CD14-positive monocyte (primary cell): ENCODE data around the gene BLOC1S3. TPM values are rescaled to one million over a fixed set of nuclear protein-coding genes. Genes with fewer than 3 reads are reported as not detected.

Source experiments
- DNase-seq, 3 donors: peaks; one replicate each; pipeline ENCODE4 v3.0.0-alpha.2; 2011 to 2022
- H2AFZ ChIP-seq: 2 replicates; pipeline ENCODE4 v1.6.0; 2012; ENCODE audit warnings: mild to moderate bottlenecking, low read depth, low read length, inconsistent platforms; ENCODE audit not compliant: insufficient read depth, poor library complexity, severe bottlenecking
- H3K27ac ChIP-seq, 2 donors: 1 replicate in 1 of 2; 2 replicates in 1 of 2; pipeline ENCODE4 v1.5.1; 2012 to 2013; ENCODE audit warnings: low read length in 2 of 2, control low read depth in 1 of 2, inconsistent platforms in 1 of 2, low read depth in 1 of 2, mild to moderate bottlenecking in 1 of 2
- H3K27me3 ChIP-seq, 2 donors: one replicate each; pipeline versions ENCODE4 v1.6.0 to v1.6.1; 2011 to 2013; ENCODE audit warnings: low read length in 2 of 2; ENCODE audit not compliant: control insufficient read depth in 2 of 2, insufficient read depth in 2 of 2
- H3K36me3 ChIP-seq, 2 donors: replicated peaks in 1 of 2; 1 replicate in 1 of 2; 2 replicates in 1 of 2; pipeline versions ENCODE4 v1.5.1 to v1.6.1; 2012 to 2013; ENCODE audit warnings: low read length in 2 of 2, control low read depth in 1 of 2, inconsistent platforms in 1 of 2, mild to moderate bottlenecking in 1 of 2; ENCODE audit not compliant: insufficient read depth in 2 of 2, control insufficient read depth in 1 of 2
- H3K4me1 ChIP-seq, 2 donors: 1 replicate in 1 of 2; 2 replicates in 1 of 2; pipeline versions ENCODE4 v1.5.1 to v1.6.1; 2012 to 2013; ENCODE audit warnings: low read length in 2 of 2, control low read depth in 1 of 2, inconsistent platforms in 1 of 2, mild to moderate bottlenecking in 1 of 2, moderate library complexity in 1 of 2; ENCODE audit not compliant: insufficient read depth in 2 of 2, control insufficient read depth in 1 of 2
- H3K4me2 ChIP-seq: replicated peaks from 2 replicates; pipeline ENCODE3; 2012; ENCODE audit warnings: low read length, moderate library complexity, mild to moderate bottlenecking; ENCODE audit not compliant: poor library complexity, severe bottlenecking; ENCODE audit errors: extremely low read depth
- H3K4me3 ChIP-seq, 3 experiments: fragments of 200-600 bp in 1 of 3; sonication (generic) in 1 of 3; replicated peaks in 1 of 3; 1 replicate in 2 of 3; 2 replicates in 1 of 3; pipeline ENCODE4 v1.5.1; 2011 to 2013; ENCODE audit warnings: low read length in 3 of 3, mild to moderate bottlenecking in 3 of 3, control low read depth in 2 of 3, low read depth in 2 of 3, inconsistent platforms in 1 of 3, moderate library complexity in 1 of 3
- H3K79me2 ChIP-seq: 2 replicates; pipeline ENCODE4 v1.6.0; 2012; ENCODE audit warnings: mild to moderate bottlenecking, control low read depth, inconsistent platforms, low read length, moderate library complexity; ENCODE audit not compliant: insufficient read depth
- H3K9ac ChIP-seq: 2 replicates; pipeline ENCODE4 v1.6.0; 2017; ENCODE audit warnings: low read length, mild to moderate bottlenecking; ENCODE audit not compliant: insufficient read depth, poor library complexity, severe bottlenecking
- H3K9me3 ChIP-seq, 2 donors: replicated peaks in 1 of 2; 1 replicate in 1 of 2; 2 replicates in 1 of 2; pipeline versions ENCODE4 v1.5.1 to v1.6.1; 2012 to 2013; ENCODE audit warnings: low read length in 2 of 2, control low read depth in 1 of 2; ENCODE audit not compliant: control insufficient read depth in 1 of 2, insufficient read depth in 1 of 2
- H4K20me1 ChIP-seq: 2 replicates; pipeline ENCODE4 v1.6.0; 2012; ENCODE audit warnings: mild to moderate bottlenecking, low read length, control low read depth, moderate library complexity; ENCODE audit not compliant: insufficient read depth
- H3K27ac Mint-ChIP-seq, 7 donors: one replicate each; pipeline ENCODE4 v1.8.0; 2020; ENCODE audit warnings: mild to moderate bottlenecking in 7 of 7, mixed read lengths in 7 of 7, moderate library complexity in 6 of 7, inconsistent platforms in 2 of 7
- H3K27me3 Mint-ChIP-seq, 3 donors: one replicate each; pipeline ENCODE4 v1.8.0; 2021 to 2022; ENCODE audit warnings: low read depth in 3 of 3, mild to moderate bottlenecking in 3 of 3, mixed read lengths in 3 of 3, moderate library complexity in 3 of 3, inconsistent platforms in 1 of 3
- H3K36me3 Mint-ChIP-seq, 2 donors: one replicate each; pipeline ENCODE4 v1.8.0; 2020; ENCODE audit warnings: mixed read lengths in 2 of 2, inconsistent platforms in 1 of 2, mild to moderate bottlenecking in 1 of 2
- H3K4me1 Mint-ChIP-seq: one replicate; pipeline ENCODE4 v1.8.0; 2020; ENCODE audit warnings: mild to moderate bottlenecking, mixed read lengths
- H3K4me3 Mint-ChIP-seq, 2 donors: one replicate each; pipeline ENCODE4 v1.8.0; 2020; ENCODE audit warnings: mild to moderate bottlenecking in 2 of 2, mixed read lengths in 2 of 2, moderate library complexity in 1 of 2
- H3K9me3 Mint-ChIP-seq, 7 donors: one replicate each; pipeline ENCODE4 v1.8.0; 2020 to 2022; ENCODE audit warnings: mixed read lengths in 7 of 7, mild to moderate bottlenecking in 6 of 7, moderate library complexity in 6 of 7, inconsistent platforms in 2 of 7
- WGBS: methylation state at CpG from one replicate; pipeline ENCODE4 v1.1.5; 2013; ENCODE audit warnings: missing lambda C conversion rate; ENCODE audit not compliant: insufficient coverage; 5-methylcytosine and 5-hydroxymethylcytosine counted together
- intact Hi-C, 2 donors: fragments of 100-400 bp; cut with micrococcal nuclease; formaldehyde crosslinking; loops; one replicate each; pipeline versions ENCODE4 v1.15.0 to v1.15.1; 2023
- polyA plus RNA-seq, 3 donors: library from polyadenylated mRNA; depleted of rRNA in 1 of 3; unstranded in 2 of 3; stranded (reverse) in 1 of 3; fragments of 300-500 nt in 2 of 3; fragments of >200 nt in 1 of 3; fragmentation: Illumina TruSeq in 2 of 3; gene quantifications; 1 replicate in 2 of 3; 2 replicates in 1 of 3; pipeline ENCODE4 v1.2.3, GENCODE V29; 2012 to 2021
- TF ChIP-seq, protein P1 (sequence below): fragments of 200-600 bp; IDR thresholded peaks from one replicate; pipeline ENCODE4 v1.8.0; 2022; ENCODE audit warnings: antibody characterized with exemption, mild to moderate bottlenecking

The BLOC1S3 gene
- polyA plus RNA-seq, 3 donors, result 2.9 to 6.7 (median 4.7) TPM

DNA sequence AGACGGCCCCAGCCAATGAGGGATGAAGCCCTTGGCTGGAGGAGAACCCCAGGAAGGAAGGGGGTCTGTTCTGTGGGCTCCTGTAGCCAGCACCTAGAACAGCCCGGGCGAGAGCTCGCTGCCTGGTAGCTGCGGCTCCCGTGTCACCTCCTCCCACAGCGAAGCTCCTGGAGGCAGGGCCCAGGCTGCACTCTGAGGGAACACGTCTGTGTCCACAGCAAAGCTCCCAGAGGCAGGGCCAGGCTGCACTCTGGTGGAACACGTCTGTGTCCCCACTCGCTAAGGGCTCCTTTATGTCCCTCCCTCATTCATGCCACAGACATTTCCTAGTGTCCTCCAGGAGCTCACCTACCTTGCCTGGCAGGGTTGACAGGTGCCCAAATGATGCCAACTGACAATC is 9.0 kb upstream of the BLOC1S3 start:
- Histone ChIP-seq H3K79me2 (no peaks in the 10 kb centered on the region), H3K4me3 (no peak overlapping the region), H3K27me3 (no peaks in the 10 kb centered on the region), H3K9ac (no peak overlapping the region), H3K4me1 (peaks cover 7% of the 10 kb centered on the region in 2 donors), H4K20me1 (no peaks in the 10 kb centered on the region), H2AFZ (no peak overlapping the region), H3K36me3 (no peaks in the 10 kb centered on the region), H3K4me2 (no peak overlapping the region), H3K9me3 (no peaks in the 10 kb centered on the region), H3K27ac (no peak overlapping the region)
- H3K9me3 Mint-ChIP-seq, result no peaks in the 10 kb centered on the region
- peaks cover 0 to 3% of the 10 kb centered on the region in 2 donors for H3K36me3 Mint-ChIP-seq
- peaks cover 28% of the 10 kb centered on the region for H3K4me1 Mint-ChIP-seq
- peaks cover 2 to 4% (median 3%) of the 10 kb centered on the region in 3 donors for H3K27me3 Mint-ChIP-seq
- 94% methylated on average over 9 of the region's 10 CpGs for WGBS
- intact Hi-C loops, result no loop called here
- TF ChIP-seq, protein P1, sequence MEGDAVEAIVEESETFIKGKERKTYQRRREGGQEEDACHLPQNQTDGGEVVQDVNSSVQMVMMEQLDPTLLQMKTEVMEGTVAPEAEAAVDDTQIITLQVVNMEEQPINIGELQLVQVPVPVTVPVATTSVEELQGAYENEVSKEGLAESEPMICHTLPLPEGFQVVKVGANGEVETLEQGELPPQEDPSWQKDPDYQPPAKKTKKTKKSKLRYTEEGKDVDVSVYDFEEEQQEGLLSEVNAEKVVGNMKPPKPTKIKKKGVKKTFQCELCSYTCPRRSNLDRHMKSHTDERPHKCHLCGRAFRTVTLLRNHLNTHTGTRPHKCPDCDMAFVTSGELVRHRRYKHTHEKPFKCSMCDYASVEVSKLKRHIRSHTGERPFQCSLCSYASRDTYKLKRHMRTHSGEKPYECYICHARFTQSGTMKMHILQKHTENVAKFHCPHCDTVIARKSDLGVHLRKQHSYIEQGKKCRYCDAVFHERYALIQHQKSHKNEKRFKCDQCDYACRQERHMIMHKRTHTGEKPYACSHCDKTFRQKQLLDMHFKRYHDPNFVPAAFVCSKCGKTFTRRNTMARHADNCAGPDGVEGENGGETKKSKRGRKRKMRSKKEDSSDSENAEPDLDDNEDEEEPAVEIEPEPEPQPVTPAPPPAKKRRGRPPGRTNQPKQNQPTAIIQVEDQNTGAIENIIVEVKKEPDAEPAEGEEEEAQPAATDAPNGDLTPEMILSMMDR, result no peak
- H3K27ac Mint-ChIP-seq, result no peak overlapping the region
- DNase-seq, result no peak
- no peak overlapping the region for H3K4me3 Mint-ChIP-seq

DNA sequence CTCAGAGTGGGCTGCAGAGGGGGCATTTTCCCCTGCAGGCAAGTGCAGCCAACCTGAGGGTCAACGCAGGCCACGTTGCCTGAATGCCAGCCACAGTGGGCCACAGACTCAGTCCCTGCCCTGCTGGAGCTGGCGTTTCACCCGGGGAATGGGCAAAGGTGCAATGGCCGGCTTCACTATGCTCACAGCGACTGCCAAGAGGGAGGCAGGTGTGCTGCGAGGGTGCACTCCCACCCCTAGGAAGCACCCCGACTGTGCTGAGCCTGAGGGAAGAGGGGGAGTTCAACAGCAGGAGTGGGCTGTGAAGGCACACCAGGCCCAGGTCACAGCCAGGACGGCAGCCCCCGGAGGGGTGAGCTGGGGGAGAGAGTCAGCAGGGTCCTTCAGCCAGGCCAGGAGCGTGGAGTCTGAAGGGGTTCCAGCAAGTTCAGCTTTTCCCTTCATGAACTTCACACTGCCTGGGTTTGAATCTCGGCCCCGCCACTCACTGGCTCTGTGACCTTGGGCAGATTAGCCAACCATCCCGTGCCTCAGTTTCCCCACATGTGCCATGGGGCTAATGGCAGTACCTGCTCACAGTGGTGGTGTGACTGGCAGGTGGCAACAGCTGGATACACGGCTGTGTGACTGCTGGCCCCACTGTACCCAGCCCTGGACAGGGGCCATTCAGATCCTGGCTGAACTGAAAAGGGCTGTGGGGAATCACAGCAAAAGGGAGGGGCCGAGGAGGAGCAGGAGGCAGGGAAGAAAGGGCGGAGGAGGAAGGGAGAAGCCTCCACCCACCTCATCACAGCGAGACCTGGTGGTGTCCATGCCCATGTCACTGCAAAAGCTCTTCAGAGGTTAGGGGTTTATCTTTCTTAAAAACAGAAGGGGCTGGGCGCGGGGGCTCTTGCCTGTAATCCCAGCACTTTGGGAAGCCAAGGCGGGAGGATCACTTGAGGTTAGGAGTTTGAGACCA is 8.2 kb upstream of the BLOC1S3 start:
- Mint-ChIP-seq H3K27me3 (peaks cover 1 to 2% (median 1%) of the 10 kb centered on the region in 3 donors), H3K4me3 (no peak overlapping the region), H3K9me3 (no peaks in the 10 kb centered on the region), H3K36me3 (peaks cover 0 to 3% of the 10 kb centered on the region in 2 donors), H3K27ac (no peak overlapping the region), H3K4me1 (peaks cover 26% of the 10 kb centered on the region)
- Histone ChIP-seq H3K27ac (no peak overlapping the region), H4K20me1 (no peaks in the 10 kb centered on the region), H3K4me1 (peaks cover 0 to 3% of the 10 kb centered on the region in 2 donors), H3K36me3 (no peaks in the 10 kb centered on the region), H3K9me3 (no peaks in the 10 kb centered on the region), H2AFZ (no peak overlapping the region), H3K79me2 (no peaks in the 10 kb centered on the region), H3K4me2 (no peak overlapping the region), H3K4me3 (no peak overlapping the region), H3K9ac (no peak overlapping the region), H3K27me3 (no peaks in the 10 kb centered on the region)
- intact Hi-C loops, result no loop called here
- TF ChIP-seq, protein P1, result no peak
- no peak for DNase-seq
- WGBS, result over 99% methylated on average over 14 of the region's 21 CpGs
